HG02870 (cell line): ENCODE measurements around the gene TAF9.
A peak's percentile ranks its signal among the peaks of the same experiment; 100 is the strongest.
"Not testable (repeated sequence)": the region's sequence is repeated elsewhere in the genome, so short reads cannot be mapped to it uniquely, and the experiment has no call there.

ENCODE experiments used
- ATAC-seq: cut with Tn5 transposase; IDR thresholded peaks from one replicate; pipeline ENCODE4 v1.9.1; 2021; ENCODE audit warnings: mild to moderate bottlenecking, moderate library complexity; ENCODE audit not compliant: unreplicated experiment

The TAF9 gene

DNA sequence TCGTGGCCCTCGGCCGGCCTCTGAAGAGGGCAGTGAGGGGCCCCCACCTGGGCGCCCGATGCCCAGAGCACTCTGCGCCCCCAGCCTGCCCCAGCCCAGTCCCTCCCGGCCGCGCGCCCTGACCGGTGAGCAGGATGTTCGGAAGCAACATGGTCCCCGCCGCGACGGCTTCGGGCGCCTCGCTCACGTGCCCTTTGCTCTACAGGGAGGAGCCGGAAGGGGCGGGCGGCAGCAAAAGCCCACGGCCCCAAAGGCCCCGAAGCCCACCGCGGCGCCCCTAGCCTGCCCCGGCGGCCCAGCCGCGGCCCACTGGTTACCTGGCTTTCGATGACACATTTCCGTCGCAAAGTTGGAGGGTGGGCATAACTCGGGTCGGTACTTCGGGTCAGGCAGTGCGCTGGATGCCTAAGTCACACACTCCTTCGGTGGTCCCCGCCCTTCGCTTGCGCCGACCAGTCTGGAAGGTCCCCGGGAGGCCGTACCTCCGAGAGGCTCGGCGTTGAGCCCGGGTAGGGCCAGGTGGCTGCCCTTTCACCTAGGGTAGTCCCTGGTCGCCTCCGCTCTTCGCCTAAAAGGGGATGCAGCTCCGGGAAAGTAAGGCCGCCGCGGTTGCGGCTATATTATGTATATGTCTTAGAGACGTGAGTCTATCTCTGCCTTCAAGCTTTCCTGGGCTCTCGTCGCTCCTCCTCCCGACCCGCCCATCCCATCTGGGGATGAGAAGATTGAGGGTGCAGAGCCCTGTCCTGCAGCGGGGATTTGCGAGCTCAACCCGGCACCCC lies at the start of gene TAF9, which contains the start of the genes AK6 and RAD17:
TSS of gene TAF9 (minus strand) at position 181 of the 782 bp plus-strand sequence. CDS start 3,783 bp downstream, outside the sequence.
TSS of gene AK6 (minus strand) at position 181 of the 782 bp plus-strand sequence. CDS start at position 151, 30 bp downstream.
TSS of gene RAD17 (plus strand) at position 479 of the 782 bp plus-strand sequence. CDS start 2,391 bp downstream, outside the sequence.
- ATAC-seq: peak; percentile 94

DNA sequence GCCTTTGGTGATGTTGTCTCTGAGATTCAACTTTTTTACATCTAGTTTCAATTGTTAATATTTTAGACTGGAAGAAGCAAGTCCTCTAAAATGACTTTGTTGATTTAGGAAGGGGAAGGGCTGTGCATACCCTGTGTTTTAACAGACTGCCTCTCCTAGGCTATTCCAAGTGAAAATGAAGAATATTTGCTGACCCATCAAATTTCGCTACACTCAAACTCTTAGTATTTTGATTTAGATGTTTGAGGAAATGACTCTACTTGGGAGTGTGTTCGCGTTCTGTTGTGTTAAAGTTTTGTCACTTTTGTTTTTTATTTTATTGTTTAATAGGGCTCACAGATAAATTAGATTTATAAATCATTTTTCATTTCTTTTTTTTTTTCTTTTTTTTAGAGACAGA lies 49.2 kb upstream of the TAF9 start:
- no peak for ATAC-seq

DNA sequence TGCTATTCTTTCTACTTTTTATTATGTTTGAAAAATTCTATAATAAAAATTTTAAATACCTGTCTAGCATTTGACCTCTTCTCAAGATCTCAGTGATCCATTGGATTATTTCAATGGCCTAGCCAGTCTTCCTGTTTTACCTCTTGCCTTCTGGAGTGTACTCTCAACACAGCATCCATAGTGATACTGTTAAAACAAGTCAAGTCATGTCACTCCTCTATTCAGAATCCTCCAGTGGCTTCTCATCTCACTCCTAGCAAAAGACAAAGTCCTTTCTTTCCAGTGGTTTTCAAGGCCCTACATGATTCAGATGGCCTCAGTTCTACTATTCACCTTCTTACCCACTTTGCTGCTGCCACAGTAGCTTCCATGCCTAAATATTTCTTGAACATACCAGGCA lies 47.4 kb upstream of the TAF9 start:
- no peak for ATAC-seq

- no peak for ATAC-seq
Observed at GRCh38 chr5:69416180-69416579, 46.9 kb upstream of the TAF9 start.

DNA sequence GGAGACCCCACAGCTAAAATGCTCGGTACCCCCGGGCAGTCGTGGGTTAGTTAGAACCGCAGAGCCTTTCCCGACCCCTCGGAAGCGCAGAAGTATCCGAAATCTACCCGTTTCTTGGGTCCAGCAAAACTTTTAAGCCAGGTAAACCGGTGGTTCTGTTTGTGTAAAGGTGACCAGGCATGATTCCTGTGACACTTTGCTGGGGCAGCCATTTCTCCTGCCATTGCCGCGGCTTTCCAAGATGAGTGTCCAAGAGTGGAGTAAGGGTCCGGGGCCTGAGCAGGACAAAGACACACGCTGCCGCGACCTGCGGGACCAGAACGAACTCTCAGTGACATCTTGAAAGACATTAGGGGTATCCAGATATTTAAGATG lies 46.3 kb upstream of the TAF9 start:
- ATAC-seq: no peak

DNA sequence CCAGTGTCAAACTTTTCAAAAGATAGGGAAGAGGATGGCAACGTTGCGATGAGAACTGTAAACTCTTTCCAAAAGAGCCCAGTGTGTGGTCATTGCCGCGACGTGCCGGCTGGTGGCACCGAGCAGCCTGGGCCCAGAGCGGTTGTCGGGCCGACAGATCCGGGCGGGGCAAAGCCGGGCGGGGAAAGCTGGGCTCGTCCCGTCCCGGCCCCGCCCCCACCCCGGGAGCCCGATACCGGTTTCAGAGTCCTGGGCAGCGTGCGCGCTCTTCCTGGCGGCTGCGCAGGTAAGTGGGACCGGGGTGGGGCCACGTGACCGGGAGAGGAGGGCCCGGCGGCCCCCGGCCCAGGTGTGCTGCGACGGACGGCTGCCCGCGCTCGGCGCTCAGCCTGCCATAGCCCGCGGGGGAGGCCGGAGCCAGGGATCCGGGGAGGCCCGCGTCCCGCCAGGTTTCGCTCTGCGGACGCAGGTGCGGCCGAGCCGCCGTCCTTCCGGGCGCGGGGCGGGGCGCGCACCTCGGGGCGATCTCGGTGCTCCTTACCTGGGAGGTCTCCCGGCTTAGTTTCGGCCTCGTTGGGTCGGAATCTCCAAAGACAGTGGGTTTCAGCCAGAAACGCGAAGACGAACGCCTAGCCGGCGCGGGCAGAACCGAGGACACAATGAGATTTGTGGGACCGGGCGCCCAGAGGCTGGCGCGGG lies 45.7 kb upstream of the TAF9 start, which contains the start of gene MARVELD2:
TSS of gene MARVELD2 (plus strand) at position 232 of the 699 bp plus-strand sequence. CDS start 4,270 bp downstream, outside the sequence.
- ATAC-seq: no peak

DNA sequence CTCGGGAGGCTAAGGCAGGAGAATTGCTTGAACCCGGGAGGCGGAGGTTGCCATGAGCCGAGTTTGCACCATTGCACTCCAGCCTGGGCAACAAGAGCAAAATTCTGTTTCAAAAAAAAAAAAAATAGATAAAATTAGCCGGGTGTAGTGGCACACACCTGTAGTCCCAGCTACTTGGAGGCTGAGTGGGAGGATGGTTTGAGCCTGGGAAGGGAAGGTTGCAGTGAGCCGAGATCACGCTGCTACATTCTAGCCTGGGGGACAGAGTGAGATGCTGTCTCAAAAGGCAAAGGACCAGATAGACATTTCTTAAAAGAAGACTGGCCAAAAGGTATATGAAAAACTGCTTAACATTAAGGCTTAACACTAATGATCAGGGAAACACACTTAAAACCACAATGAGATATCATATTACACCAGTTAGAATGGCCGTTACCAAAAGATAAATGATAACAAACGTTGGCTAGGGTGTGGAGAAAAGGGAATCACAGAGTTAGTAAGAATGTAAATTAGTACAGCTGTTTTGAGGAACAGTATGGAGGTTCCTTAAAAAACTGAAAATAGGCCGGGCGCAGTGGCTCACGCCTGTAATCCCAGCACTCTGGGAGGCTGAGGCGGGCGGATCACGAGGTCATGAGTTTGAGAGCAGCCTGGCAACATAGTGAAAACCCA lies 35.5 kb upstream of the TAF9 start:
- ATAC-seq: no peak

DNA sequence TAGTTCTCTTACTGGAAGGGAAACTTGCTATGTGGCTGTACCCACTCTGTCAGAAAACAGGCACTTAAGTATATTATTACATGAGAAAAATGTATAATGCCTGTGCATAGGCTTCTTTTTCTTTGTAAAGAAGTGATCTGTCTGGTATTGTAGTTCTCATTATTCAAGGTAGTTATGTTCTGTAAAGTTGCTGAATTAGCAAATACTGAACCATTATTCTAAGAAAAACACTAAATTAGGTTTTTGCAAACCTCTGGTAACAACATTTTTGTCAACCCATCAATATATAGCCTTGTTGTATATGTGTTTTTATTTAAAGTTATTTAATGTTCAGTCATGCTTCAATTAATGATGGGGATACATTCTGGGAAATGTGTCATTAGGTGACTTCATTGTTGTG lies 9.1 kb upstream of the TAF9 start:
- ATAC-seq: no peak

DNA sequence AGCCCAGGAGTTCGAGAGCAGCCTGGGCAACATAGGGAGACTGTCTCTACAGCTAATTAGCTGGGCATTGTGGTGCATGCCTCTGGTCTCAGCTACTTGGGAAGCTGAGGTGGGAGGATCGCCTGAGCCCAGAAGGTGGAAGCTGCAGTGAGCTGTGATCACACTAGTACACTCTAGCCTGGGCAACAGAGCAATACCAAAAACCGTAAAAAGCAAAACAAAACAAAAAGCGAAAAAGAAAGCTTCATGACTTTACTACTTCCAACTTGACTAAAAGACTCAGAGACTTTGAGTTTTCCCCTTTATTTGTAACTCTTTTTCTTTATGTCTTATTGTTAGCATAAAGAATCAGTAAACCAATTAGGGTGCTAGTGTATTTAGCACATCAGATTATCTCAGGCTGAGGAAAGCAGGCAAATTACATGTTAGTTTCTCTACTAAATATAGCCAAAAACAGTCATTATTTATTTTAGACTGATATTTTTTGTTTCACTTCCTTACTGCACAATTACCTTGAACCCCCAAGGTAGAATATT lies 5.7 kb upstream of the TAF9 start:
- ATAC-seq: peak; percentile 82

DNA sequence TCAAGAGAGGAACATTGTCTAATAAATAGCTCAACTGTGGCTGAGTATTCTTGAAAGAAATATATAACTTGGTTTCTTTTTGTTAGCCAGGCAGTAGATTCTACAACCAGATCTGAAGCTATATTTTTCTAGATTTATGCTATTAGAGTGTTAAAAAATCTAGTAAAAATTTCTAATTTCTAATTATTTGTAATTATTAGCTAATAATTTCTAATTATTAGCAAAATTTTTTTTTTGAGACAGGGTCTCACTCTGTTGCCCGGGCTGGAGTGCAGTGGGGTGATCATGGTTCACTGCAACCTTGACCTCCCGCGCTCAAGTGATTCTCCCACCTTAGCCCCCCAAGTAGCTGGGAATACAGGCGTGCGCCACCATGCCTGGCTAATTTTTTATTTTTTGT lies 3.1 kb upstream of the TAF9 start:
- no peak for ATAC-seq

GRCh38 chr5:69370335-69370734 lies 1.0 kb upstream of the TAF9 start:
- ATAC-seq: not testable (repeated sequence)

GRCh38 chr5:69368458-69369339 lies 621 bp downstream of the TAF9 start:
- ATAC-seq: peak; percentile 22

DNA sequence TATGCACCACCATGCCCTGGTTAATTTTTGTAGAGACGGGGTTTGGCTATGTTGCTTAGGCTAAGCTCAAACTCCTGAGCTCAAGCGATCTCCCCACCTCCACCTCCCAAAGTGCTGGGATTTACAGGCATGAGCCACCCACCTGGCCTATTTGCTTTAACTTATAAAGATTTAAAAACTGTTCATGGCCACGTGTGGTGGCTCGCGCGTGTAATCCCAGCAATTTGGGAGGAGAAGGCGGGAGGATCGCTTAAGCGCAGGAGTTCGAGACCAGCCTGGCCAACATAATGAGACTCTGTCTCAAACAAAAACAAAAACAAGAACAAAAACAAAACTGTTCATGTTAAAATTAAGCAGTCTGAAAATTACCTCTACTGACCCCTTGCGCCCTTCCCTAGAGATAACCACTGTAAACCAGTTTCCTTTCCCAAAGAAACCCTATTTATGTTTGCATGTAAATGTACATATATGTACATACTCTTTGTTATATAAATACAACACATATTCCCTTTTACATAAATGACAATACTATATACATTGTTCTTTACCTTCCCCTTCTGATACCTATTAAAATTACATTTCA lies 1.5 kb downstream of the TAF9 start:
- ATAC-seq: no peak

DNA sequence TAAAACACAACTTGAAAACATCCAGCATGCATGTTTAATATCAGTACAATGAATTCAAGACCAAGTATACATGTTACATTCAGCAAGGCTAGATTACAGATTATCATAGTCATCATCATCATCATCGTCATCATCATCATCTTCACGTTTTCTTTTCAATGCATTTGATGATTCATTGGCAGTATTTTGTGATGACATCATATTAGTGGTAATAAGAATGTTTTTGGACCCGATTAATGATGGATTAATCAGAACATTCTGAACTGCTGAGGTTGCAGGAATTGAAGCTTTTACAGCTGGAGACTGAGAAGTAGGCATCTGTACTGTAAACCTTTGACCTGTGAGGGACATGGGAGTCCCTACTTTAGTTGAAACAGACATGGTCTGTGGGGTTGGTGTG lies 4.5 kb downstream of the TAF9 start:
- no peak for ATAC-seq

GRCh38 chr5:69364414-69364813 lies 4.9 kb downstream of the TAF9 start:
- ATAC-seq: no peak

DNA sequence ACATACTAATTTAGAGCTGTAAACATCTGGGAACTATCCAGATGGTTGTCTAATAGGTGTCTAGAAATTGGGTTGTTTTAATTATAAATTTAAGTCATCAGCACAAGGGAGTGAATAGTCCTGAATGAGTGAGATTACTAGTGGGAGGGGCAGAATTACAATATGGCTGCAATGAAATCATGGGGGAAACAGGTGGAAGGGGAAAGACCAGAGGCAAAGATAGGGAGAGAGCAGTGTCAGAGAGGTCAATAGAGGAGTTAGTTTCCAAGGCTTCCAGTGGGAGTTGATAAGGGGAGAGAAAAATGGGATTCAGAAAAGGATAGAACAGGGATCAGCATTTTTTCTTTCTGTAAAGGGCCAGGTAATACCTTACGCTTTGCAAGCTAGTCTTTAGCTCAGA lies 8.9 kb downstream of the TAF9 start:
- no peak for ATAC-seq

DNA sequence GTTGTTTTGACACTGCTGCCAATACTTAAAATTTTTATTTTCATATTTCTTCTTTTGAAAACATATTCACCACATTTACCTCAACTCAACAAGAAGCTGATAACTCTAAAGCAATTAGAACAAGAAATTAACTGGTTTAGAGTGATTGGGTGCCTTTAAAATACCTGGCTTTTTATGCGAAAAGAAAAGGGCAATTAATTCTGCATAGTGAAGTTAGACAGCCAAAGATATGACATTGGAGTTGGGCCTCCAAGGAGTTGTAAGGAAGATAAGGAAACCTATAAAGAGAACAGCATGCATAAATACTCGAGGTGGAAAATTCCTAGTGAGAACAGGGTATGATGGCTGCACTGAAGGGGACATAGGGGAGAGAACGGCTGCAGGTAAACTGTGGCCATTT lies 9.6 kb downstream of the TAF9 start:
- ATAC-seq: no peak

DNA sequence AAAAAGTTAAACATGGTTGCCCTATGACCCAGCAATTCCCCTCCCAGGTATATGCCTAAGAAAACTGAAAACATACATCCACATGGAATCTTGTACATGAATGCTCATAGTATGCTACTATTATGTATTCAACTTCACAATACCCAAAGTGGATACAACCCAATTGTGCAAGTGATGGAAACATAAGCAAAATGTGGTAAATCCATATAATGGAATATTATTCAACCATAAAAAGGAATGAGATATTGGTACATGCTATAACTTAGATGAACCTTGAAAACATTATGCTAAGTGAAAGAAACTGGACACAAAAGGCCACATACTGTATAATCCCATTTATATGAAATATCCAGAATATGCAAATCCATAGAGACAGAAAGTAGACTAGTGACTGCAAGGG lies 18.7 kb downstream of the TAF9 start:
- no peak for ATAC-seq

GRCh38 chr5:69343083-69343482 lies 26.2 kb downstream of the TAF9 start:
- ATAC-seq: no peak
